H1 (cell line): ENCODE data around the gene OSCP1. TPM values are rescaled to one million over a fixed set of nuclear protein-coding genes. Genes with fewer than 3 reads are reported as not detected.

ENCODE experiments used
- NRF1 ChIP-seq: IDR thresholded peaks from 2 replicates; pipeline ENCODE4 v1.6.1; 2011; ENCODE audit warnings: mild to moderate bottlenecking, low read depth, low read length, improper control_type of control experiment
- PHF8 ChIP-seq: fragments of 200-600 bp; sonication (generic); conservative IDR thresholded peaks from 2 replicates; pipeline ENCODE4 v1.7.1; 2012; ENCODE audit warnings: low read depth, mild to moderate bottlenecking, inconsistent platforms, low read length, moderate library complexity
- TAF7 ChIP-seq: optimal IDR thresholded peaks from 2 replicates; pipeline ENCODE3; 2011; ENCODE audit warnings: low read depth, mild to moderate bottlenecking, inconsistent platforms, low read length, moderate library complexity, borderline replicate concordance
- polyA plus RNA-seq, 7 experiments: library from polyadenylated mRNA; depleted of rRNA in 3 of 7; stranded (reverse) in 5 of 7; unstranded in 2 of 7; fragments of >200 nt in 5 of 7; fragments of 200-250 nt in 2 of 7; gene quantifications; 1 replicate in 5 of 7; 2 replicates in 1 of 7; 4 replicates in 1 of 7; pipeline versions ENCODE4 v1.2.1 to v1.2.3, GENCODE V29; 2011 to 2013; ENCODE audit warnings: missing spikeins in 2 of 7, mixed read lengths in 2 of 7
- total RNA-seq: library from RNA; stranded (reverse); fragmentation: NEBNext Ultra II Directional; extraction: Animal tissue kit (Norgen Biotek cat#: 25700); gene quantifications from 2 replicates; pipeline ENCODE4 v1.2.1, GENCODE V29; 2021
- TF ChIP-seq, protein P1 (sequence below), 3 experiments: IDR thresholded peaks; 1 replicate in 2 of 3; 2 replicates in 1 of 3; pipeline versions ENCODE4 v1.5.1 to v1.6.1; 2011; ENCODE audit warnings: low read length in 3 of 3, mild to moderate bottlenecking in 3 of 3, inconsistent platforms in 2 of 3, low read depth in 1 of 3, moderate library complexity in 1 of 3; ENCODE audit not compliant: insufficient read depth in 1 of 3; ENCODE audit errors: control extremely low read depth in 1 of 3
- TF ChIP-seq, protein P2 (sequence below): IDR thresholded peaks from 2 replicates; pipeline ENCODE4 v1.6.1; 2012; ENCODE audit warnings: inconsistent platforms

OSCP1 gene
- total and polyA plus RNA-seq, 2 of the 8 experiments (the other 6 are each of a cell fraction or from before 2014, with no cell fraction given): 1.8 to 3.3 TPM

DNA sequence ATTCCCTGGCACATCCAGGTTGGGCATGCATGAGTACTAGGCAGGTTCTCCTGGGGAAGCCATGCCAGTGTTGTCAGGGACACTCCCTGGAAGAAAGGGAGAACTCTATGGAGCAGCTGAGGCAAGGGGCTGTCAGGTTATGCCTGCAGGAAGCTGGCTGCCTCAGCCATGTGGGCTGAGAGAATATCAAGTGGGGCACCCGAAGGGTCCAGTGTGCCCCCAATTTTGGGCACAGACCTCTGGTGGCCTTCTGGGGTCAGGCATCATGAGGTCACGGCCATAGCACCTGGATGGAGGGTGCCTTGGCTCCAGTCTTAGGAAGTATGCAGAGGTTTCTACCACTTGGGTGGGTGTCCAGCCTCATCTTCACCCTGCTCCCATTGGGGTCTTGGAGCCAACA lies 29.9 kb upstream of the OSCP1 start (continued):
- TF ChIP-seq, protein P1, sequence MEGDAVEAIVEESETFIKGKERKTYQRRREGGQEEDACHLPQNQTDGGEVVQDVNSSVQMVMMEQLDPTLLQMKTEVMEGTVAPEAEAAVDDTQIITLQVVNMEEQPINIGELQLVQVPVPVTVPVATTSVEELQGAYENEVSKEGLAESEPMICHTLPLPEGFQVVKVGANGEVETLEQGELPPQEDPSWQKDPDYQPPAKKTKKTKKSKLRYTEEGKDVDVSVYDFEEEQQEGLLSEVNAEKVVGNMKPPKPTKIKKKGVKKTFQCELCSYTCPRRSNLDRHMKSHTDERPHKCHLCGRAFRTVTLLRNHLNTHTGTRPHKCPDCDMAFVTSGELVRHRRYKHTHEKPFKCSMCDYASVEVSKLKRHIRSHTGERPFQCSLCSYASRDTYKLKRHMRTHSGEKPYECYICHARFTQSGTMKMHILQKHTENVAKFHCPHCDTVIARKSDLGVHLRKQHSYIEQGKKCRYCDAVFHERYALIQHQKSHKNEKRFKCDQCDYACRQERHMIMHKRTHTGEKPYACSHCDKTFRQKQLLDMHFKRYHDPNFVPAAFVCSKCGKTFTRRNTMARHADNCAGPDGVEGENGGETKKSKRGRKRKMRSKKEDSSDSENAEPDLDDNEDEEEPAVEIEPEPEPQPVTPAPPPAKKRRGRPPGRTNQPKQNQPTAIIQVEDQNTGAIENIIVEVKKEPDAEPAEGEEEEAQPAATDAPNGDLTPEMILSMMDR (IDR thresholded peaks at IDR 0.05; ENCODE audit: control extremely low read depth in 1 of 3, insufficient read depth in 1 of 3, low read depth in 1 of 3, low read length in 3 of 3): no peak
- TF ChIP-seq NRF1 (no peak), PHF8 (no peak), TAF7 (no peak)
- TF ChIP-seq, protein P2, sequence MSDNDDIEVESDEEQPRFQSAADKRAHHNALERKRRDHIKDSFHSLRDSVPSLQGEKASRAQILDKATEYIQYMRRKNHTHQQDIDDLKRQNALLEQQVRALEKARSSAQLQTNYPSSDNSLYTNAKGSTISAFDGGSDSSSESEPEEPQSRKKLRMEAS: no peak
